CD4-positive, alpha-beta T cell treated with Interleukin-4 for 1 hour (primary cell): ENCODE data around the gene FIBIN.
"Not testable (repeated sequence)": the region's sequence is repeated elsewhere in the genome, so short reads cannot be mapped to it uniquely, and the experiment has no call there.

Experiments
- DNase-seq, 2 donors: peaks; one replicate each; pipeline ENCODE4 v3.0.0-alpha.2; 2020 to 2022

The FIBIN gene

DNA sequence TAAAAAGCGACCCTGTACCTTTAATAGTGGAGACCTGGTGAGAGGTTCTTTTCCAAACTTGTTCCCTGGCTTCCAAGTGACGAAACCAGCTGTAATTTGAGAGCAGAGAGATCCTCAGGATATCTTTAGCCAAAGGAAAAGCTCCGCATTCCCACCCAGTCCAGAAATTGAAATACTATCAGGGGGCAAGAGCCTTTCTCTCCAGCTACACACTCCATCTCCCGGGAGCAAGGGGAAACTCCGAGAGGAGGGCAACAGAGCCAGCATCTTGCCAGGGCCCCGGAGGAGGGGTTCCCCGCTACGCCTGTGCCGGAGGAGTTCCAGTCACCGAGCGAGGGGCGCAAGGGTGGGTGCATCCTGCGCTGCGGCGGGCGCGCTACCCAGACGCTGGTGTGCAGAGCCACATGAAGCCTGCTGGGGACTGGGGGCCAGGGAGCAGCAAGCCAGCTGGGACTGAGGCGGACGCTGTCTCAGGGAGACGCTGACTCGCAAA, at the start of gene FIBIN:
FIBIN (plus strand) TSS at position 148 of the 493 bp plus-strand sequence. CDS start 415 bp downstream, outside the sequence.
- no peak for DNase-seq

DNA sequence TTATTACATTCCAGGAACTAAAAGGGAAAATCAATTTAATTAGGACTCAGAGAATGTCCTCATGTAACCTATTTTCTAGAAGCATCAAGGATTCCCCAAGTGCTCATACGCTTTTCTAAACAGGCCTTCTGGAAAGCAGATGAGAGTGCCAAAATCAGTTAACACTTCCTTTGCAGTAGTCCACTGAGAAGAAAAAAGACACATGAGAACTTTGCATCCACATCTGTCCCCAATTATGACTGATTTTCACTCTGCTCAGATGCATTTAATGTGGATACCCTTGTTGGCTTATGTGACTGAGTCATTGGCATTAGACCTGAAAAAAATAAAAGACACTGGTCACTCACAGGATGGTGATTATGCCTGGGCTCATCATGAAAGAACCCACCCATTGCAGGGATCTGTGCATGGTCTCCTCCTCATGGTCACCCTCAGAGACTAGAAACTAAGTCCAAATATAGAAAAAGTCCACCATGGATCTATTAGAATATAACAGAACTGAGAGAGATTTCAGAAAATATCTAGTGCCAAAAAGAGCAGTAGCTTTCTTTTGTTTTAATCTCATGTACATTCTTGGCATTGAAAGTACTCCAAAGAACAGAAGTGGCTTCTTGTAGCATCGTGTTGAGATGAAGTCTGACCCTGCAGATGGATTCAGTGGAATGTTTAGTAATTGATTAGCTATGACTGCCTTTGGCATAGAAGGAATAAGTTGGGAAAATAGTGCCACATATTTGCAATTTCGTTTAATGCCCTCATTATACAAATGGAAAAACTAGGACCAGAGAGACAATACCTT, 48.8 kb upstream of the FIBIN start:
- no peak for DNase-seq

DNA sequence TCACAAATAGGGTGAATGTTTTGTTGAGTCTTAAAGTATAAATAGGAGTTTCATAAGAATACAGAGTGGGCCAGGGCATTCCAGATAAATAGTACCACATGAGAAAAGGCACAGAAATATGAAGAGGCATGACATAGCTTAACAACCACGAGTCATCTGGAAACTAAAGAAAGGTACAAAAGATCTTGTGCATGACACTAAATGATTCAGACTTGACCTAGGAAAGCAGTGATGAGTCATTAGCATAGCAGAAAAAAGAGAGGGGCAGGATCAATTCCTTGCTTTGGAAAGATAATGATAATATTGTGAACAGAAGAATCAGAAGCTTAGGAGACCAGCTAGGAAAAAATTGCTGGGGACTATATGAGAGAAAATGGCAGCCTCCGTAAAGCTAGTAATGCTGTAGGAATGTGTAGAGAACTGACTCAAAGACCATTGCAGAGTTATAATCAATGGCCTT, 47.6 kb upstream of the FIBIN start:
- DNase-seq, result no peak

DNA sequence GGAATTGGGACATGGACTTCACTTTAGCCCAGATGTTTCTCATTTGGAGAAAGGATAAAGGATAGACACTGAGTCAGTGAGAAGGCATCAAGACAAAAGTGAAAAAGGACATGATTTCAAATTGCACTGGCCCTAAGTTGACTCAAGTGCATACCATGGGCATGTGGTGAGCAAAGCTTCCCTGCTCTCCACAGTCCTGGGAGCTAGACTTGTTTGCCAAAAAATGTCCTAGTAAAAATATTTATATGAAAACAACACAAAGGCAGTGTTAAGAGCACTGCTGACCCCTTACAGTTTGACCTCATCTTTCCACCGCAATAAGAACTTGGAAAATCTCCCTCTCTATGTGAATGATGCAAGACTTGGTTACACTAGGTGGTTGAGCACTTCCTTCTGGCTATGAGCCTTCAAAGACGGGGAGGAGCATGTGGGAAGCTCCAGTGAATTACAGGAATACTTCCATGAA, 46.5 kb upstream of the FIBIN start:
- no peak for DNase-seq

DNA sequence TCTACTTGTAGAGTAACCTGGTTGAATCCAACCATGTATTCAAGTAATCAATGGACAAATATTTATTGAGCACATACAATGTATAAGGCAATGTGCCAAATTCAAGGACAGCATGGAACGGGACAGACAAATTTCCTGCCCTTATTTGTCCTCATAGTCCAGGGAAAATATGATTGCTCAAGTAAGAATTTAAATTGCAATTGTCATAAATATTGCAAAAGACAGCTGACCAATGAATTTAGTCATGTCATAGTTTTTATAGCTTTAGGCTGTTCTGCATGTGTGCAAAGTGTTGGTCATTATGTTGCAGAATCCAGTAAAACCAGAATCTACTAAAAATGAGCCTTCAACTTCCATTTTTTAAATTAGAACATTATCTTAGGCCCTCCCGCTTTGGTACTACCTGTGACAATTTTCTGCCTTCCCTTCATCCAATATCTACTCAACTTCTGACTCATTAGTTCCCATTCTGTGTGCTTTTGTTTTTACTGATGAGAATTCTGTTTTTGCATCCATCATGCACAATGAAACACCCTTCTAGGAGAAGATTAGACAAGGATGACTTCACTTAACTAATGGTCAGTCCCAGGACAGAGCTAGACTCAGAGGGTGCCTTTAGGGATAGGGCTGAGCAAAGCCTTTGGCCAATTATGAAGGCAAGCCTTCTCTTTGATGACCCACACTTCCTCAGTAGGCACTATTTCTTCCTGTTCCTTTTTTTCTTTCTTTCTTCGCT, 45.8 kb upstream of the FIBIN start:
- no peak for DNase-seq

DNA sequence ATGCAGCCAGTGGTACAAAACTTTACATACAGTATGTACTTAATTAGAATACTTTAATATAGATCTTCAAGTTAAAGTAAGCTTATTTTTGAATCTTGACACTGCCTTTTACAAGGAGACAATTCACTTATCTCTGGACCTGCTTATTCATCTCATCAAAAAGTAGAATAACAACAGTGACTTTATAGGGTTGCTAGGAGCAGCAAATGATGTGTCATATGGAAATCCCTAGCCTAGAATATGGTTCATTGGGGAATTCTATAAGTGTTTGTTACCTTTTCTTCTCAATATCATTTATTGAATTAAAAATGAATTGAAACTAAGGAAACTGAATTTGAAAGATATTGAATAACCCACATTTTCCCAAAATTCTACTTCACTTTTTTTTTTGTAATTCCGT, 45.0 kb upstream of the FIBIN start:
- DNase-seq, result no peak

DNA sequence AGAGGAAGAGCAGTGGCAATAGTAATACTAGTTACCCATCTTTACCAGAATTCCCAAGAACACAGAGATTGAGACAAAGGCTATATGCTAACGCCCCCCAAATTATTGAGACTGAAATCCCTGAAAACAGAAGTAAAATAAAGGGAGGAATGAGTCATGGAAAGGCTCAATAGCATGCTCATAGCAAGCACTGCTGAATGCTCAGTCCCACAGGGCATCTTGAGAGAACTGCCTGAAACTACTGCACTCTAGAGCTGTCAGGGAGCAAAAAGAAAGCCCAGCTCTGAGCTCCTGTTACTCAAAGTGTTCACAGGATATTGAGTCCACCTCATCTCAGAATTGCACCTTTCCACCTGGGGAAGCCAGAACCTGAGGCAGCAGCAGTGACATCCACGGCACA, 44.1 kb upstream of the FIBIN start:
- no peak for DNase-seq

DNA sequence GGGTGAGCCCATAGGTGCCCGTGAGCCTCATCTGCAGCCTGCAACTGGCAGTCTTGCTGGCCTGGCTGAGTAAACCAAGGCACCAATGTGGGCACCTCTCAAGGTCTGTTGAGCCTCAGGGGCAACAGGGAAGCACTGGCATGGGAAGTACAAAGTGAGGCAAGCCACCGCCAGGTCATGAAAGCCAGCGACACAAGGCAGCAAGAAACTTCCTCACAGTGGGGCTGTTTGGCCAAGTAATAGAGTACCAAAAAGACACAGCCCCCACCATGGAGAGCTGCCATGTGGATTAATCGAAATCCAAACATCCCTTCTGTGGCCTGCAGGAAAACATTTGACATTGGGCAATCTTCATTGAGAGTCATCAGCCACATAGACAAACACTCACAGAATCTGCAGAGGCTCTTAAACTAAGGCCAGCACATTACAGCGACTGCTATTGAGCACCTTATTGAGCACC, 43.6 kb upstream of the FIBIN start:
- DNase-seq, result no peak

DNA sequence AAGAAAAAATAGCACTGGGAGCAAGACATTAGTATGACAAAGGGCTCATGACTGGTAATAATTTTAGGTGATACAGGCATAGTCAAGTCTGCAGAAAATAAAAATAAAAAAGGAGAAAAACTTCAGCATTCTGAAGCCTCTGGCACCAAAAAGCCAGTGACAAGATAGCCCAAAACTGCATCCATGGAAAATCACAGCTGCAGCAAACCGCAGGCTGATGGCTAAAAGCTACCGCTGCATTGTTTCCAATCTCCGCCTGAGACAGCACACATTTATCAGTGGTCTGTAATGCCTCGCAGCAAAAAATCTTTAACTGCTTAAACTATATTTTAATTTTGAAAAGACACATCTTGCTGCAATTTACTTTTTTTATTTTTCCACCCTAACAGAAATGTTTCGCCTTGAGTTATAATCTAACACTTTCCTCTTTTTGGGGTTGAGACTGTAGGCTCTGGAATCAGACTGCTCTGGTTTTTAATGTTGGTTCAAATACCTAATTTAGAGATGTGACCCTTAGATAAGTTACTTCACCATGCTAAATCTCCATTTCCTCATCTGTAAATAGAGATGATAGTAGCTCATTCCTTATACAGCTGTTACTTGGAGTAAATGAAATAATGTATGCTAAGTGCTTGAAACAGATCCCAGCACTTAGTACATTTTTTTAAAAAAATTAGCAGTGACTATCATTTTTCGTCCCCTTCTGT, 42.0 kb upstream of the FIBIN start:
- no peak for DNase-seq

DNA sequence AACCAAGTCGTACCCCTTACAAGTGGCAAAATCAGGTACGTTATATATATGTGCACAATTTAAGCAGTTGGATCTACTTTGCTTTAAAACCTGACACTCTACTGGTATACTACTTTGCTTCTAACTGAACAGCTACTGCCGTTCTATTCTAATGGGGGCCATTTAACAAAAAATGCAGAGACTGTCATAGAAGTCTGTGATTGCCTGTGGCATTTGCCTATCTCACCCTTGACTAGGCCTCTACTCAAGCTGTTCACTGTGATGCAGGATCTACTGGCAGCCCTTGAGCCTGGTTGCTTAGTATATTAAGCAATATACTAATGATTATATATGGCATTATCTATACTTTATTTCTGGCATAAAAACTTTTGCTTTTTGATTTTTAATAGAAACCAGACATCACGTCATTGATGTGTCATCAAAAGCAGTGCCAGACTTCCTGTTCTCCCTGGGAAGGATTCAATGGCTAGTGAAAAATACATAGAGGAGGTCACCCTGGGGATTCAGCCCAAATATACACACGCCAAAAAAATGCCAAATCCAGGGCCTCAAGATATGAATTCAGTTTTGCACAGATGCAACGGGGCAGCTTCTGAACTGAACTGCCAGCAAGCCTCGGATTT, 40.0 kb upstream of the FIBIN start:
- DNase-seq, result no peak

DNA sequence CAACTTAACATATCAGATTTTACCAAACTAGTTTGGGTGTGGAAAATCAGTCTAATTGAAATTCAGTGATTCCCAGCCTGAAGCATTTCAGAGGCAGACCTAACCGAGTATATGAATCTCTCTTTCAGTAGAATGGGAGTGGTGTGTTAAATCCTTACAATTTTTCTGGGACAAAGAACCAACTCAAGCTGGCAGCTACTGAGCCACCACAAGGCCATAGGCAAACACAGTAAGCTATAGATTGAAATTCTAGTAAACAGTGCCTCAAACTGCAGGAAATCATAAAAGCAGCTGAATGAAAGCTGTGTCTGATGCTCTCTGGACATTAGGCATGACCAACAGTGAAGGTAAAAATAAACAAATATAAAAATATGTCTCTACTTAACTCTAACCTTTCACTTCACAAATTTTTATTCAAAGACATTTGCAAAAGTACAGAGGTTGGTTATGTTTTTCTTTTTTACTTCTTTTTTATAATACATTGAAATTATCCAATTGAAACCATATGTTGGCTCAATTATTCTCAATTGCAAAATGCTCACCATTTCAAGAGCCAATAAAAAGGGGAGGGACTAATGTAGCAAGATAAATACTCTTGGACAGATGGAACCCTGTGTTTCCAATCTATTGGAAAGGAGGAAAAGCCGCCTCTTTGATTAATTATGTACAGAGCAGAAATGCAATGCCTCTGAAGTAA, 35.8 kb upstream of the FIBIN start:
- DNase-seq, result no peak

DNA sequence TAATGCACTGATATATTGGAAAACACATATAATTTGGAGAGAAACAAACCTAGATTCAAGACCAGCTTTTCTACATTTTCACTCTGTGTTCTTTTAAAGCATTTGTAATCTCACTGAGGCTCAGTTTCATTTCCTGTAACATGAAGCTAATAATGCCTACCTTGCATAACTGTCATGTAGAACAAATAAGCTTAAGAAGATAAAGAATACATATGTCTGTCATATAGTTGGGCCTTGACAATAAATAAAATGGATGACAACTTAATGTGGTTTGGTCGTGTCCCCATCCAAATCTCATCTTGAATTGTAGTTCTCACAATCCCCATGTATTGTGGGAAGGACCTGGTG, 35.2 kb upstream of the FIBIN start:
- DNase-seq, result no peak

DNA sequence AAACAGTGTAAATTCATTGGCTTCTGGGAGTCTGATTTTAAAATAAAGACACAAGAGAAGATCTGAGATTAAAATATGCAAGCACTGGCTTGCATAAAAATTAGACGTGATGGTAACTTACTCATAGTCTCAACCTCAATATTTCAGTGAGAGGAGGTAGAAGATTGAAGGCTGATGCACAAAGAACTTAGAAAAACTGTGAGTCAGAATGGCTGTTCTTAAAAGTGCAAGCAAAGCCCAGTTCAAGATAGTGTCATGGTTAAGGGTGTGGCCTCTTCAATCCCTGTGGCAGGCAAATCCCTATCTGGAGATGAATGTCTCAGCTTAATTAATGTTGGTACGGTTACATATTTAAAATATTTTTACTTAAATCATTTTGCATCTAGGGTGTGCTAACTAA, 33.6 kb upstream of the FIBIN start:
- DNase-seq, result no peak

DNA sequence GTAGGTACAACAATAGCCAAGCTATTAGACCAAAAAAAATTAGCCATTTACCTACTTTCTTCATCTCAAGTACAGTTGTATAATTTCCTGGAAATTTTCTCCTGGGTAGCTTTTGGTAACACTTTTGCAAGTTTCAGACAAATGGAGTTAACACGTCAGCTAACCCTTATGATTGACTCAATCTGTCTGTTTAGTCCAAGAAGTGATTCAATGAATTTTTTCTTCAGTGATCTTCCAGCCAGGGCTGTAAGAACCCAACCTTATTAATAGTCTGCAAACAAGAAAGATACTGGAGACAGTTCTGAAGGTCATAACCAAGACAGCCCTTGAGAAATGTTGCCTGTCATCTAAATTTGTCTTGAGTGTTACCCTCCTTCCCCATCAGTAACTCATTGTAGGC, 30.1 kb upstream of the FIBIN start:
- DNase-seq, result no peak

DNA sequence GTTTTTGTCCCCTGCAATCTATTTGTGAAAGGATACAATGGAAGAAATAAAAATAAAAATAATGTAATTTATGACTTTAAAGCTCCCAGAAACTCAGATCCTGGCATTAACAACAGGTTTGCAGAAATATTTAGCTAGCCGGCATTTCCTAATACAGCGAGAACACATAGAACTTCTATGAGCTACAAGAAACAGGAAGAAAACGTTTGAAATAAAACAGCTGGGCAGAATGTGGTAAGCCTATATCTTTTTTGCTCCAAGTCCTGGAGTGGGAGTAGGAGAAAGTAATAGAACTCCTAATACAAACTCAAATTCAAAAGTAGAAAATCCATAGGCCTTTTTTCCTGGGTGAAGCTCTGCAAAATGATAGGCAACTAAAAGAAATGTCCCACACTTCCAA, 29.6 kb upstream of the FIBIN start:
- DNase-seq, result no peak

DNA sequence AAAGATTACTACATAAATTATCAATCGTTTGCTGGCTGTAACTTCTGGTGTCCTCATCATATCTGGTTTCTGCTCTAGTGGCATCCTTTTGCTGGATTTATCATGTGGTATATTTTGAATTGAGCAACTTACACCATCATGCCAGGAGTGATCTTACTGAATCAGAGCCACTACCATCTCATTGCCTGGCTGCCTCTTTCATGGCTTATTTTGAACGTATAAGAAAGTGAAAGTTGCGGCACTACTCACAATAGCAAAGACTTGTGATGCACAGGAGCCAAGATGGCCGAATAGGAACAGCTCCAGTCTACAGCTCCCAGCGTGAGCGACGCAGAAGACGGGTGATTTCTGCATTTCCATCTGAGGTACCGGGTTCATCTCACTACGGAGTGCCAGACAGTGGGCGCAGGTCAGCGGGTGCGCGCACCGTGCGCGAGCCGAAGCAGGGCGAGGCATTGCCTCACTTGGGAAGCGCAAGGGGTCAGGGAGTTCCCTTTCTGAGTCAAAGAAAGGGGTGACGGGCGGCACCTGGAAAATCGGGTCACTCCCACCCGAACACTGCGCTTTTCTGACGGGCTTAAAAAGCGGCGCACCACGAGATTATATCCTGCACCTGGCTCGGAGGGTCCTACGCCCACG, 28.9 kb upstream of the FIBIN start:
- not testable (repeated sequence) for DNase-seq

DNA sequence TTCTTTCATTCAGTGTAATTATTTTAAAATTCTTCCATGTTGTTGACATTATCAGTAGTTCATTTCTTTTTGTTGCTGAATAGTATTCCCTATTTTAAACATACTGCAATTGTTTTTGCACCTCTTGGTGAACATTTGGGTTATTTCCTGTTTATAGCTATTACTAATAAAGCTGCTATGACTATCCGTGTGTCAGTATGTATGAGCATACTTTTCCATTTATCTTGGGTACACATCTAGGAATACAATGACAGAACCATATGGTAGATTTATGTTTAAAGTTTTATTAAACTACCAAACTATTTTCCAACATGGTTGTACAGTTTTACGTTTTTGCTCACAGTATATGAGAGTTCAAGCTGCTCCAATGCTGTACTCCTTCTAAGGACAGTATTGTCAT, 22.0 kb upstream of the FIBIN start:
- no peak for DNase-seq

DNA sequence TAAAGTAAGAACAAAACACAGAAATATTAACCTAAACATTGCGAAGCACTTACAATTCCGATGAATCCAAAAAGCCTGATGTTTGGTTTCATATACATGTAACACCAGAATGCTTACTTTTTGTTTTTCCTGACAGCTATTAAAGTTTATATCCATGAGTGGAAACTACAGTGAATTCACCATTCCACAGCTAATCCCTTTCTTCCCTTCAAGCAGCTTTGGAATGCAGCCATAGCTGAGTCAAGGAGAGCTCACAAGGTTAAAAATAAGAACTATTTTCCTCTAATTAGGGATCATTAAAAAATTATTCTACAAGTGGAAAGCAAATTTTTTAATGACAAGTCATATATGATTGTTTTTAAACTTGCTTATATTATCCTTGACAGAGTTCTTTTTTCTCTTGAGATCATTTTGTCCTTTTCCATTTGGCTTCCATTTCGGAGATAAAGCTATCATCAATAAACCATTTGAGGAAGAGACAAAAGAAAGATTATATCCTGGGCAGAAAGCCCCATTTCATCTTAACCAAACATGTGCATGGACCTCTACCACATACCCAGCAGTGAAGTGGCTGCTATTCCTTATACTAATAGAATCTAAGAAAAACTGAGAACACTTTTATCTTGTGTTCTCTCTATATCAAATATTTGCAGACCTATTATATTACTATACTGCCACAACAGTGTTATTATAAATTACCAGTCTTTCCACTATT, 19.7 kb upstream of the FIBIN start:
- no peak for DNase-seq

DNA sequence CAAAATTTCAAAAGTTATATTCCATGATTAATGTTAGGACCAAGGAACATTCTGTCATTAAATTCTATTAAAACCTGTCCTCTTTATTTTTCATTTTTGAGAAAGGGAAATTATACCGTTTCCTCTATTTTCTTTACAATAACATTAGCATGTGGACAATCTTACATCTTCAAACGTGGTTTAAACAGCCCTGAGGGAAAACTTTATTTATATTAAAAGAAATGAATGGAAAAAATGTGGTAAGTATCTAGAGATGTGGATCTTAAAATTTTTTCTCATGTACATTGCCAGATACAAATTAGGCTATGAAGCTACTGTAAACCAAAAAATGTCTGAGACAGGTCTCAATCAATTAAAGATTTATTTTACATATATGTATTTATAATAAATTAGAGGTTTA, 18.9 kb upstream of the FIBIN start:
- no peak for DNase-seq

DNA sequence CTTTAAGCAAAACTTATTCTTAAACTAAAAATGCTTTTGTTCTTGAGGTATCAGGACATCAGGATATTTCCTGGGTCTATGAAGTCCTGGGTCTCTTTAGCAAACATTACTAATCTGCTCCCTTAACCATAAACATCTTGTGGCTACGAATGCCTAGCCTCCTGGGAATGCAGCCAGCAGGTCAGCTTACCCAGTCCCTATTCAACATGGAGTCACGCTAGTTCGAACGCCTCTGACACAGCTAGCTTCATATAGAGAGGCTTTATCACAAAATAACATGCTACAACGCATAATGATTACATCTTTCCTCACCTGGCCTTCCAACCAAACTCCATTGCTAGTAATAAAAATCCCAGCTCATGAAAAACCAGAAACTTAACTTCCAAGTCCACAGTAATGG, 17.5 kb upstream of the FIBIN start:
- no peak for DNase-seq

DNA sequence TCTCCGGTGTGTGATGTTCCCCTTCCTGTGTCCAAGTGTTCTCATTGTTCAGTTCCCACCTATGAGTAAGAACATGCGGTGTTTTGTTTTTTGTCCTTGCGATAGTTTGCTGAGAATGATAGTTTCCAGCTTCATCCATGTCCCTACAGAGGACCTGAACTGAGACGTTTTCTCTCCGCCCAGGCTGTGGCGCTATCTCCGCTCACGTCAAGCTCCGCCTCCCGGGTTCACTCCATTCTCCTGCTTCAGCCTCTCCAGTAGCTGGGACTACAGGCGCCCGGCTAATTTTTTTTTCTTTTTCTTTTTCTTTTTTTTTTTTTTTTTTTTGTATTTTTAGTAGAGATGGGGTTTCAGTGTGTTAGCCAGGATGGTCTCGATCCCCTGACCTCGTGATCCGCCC, 16.7 kb upstream of the FIBIN start:
- DNase-seq, result not testable (repeated sequence)
